GM19372 (cell line): Measurements from ENCODE around the gene SPRYD3.

Source experiments
- ATAC-seq: cut with Tn5 transposase; IDR thresholded peaks from one replicate; pipeline ENCODE4 v1.9.1; 2021; ENCODE audit warnings: mild to moderate bottlenecking, low read depth, moderate library complexity; ENCODE audit not compliant: unreplicated experiment

Gene SPRYD3

GRCh38 chr12:53053218-53054111 is 25.7 kb downstream of the SPRYD3 start:
- ATAC-seq = no peak

DNA sequence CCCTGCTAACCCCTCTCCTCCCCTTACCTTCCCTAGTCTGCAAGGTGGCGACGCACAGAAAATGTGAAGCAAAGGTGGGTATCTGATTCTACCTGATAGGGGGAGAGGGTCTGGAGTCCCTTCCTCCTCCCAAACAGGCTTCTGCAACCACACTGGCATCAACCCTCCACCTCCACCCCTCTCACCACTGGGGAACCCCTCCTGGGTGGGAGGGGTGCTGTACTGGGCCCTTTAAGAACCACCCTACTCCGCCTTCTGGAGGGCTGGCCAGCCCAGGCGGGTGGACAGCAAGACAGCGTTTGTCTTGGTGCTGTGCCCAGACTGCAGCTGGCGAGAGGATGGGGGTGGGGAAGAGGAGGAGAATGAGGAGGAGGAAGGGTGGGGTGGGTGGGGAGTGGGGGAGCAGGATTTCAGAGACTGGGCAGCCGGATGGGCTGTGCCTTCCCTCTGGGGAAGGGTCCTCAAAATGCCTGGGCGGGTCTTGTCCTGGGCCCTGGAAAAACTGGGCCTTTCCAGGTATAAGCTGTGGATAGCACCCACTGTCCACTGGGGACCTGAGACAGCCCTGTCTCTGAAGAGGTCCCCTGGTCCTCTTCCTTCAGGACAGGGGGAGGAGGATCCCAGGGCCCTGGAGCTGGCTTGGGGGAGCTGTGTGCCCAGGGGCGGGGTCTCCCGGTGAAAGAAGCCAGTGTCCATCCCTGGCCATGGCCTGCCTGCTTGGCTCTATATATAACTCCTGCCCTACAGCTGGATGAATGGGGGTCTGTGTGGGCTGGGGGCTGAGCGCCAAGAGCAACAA is 26.6 kb downstream of the SPRYD3 start:
- no peak for ATAC-seq

- no peak for ATAC-seq
These were observed 27.2 kb downstream of the SPRYD3 start for GRCh38 chr12:53051881-53052412.

DNA sequence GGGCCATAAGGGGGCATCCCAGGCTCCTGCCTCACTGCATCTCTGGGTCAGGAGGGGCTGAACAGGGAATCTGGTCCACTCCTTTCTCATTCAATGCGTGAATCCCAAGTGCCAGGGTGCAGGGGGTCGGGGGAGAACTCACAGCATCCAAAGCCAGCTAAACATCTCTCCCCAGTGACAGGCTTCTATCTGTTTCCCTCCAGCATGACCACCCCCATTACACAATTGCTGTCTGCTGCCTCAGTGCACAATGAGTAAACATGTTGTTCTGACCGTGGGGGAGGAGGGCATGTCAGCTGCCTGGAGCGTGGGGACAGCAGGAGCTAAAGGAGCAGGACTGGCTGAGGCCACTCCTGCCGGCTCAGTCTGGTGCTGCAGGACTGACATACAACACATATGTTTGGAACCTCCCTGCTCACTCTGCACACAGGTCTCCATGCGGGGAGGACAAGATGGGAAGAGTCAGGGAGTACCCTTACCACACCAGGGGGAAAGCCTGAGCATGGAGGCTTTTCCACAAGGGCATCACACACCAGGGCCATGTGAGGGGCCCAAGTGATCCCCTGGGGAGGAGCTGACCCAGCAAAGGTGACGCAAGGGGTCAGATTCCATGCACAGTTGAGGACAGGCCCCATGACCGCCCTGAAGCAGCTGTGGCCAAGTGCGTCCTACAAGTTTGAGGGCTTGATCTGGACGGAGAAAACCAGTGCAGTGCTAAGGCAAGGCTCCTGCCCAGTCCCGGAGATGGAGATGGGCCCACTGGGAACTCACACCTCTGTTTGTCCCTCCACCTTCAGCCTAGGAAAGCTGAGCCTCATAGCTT is 27.9 kb downstream of the SPRYD3 start:
- ATAC-seq = no peak

DNA sequence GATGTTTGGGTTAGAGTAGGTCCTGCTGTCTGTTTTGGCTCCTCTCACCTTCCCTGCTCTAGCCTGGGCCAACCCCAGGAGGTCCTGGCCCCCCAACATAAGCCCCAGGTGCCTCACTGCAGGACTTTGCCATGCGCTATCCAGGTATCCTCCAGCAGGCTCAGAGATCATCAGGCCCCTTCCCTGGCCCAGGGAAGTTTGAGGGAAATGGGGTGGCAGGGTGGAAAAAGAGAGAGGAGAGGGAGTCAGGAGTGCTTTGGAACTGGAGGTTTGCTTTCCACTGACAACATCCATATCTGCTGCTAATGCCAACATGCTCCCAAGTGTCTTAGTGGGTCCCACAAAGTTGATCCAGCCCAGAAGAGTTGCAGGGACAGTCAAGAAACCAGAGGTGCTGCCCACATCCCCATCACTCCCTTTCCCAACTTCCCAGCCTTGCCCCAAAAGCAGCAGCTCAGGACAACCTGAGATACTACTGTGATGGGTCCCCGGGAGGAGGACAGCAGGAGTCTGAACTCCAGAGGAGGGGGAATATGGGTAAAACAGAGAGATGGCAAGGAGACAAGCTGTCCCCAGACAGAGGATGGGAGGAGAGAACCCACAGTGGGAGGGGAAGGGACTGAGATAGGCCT is 28.6 kb downstream of the SPRYD3 start:
- ATAC-seq = no peak

GRCh38 chr12:53049571-53050318 is 29.4 kb downstream of the SPRYD3 start, which contains the start of gene TNS2:
TSS of gene TNS2 (plus strand) at chr12:53050065. CDS start at chr12:53050186, 121 bp downstream.
- ATAC-seq = no peak

DNA sequence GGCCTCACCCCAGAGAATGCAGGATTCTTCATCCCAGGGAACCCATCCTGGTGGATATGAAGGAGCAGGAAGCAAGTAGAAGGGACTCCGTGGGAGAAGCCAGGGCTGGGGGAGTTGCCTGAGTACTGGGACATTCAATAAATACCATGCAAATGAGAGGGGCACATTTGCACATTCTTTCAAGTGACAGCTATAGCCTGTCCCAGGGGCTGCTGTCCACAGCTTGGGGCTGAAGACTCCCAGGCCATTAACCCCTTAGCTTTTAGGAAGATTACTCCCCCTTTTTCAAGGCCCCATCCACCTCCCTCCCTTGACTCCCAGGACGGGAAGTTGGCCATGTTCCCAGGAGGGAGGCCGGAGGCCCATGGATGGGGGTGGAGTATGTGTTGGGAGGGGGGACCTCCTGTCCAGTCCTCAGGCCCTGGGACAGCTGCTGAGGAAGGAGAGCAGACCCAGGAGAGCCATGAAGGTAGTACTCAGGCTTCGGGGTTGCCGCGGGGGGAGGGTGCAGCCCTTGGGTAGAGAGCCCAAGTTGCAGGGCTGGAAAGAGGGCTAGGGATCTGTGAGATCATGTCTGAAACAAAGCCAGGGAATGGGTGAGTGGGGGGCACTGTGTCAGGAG is 30.3 kb downstream of the SPRYD3 start:
- no peak for ATAC-seq

DNA sequence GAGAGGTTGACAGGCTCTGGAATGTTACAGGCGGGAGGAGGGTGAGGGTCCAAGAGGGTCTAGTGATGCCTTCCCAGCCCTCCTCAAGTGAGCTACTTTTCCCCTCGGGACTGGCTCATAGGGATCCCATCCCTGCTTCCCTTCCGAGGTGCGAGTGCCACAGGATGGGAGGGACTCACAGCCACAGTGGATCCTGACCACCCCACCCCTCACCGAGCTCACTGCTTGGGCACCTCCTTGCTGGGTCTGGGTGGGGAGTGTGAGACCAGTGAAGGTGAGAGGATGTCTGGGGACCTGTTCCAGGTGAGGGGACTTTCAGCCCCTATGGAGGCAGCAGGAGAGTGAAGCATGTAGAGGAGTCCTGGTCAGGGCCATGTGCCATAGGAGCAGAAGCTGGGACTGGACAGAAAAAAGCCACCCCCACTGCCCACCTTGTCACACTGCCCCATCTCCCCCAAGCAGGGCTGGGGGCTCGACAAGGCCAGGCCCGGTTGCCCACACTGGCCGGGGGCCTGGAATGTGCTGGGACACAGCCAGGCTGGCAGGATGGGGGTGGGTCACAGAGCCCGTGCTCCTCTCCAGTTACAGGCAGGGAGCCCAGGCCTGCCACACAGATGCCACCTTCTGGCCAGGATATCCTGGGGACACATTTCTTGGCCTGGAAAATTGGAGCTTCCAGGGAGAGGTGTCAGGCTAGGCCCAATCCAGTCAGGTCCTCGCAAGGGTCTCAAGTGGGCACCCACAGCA is 31.0 kb downstream of the SPRYD3 start:
- no peak for ATAC-seq

DNA sequence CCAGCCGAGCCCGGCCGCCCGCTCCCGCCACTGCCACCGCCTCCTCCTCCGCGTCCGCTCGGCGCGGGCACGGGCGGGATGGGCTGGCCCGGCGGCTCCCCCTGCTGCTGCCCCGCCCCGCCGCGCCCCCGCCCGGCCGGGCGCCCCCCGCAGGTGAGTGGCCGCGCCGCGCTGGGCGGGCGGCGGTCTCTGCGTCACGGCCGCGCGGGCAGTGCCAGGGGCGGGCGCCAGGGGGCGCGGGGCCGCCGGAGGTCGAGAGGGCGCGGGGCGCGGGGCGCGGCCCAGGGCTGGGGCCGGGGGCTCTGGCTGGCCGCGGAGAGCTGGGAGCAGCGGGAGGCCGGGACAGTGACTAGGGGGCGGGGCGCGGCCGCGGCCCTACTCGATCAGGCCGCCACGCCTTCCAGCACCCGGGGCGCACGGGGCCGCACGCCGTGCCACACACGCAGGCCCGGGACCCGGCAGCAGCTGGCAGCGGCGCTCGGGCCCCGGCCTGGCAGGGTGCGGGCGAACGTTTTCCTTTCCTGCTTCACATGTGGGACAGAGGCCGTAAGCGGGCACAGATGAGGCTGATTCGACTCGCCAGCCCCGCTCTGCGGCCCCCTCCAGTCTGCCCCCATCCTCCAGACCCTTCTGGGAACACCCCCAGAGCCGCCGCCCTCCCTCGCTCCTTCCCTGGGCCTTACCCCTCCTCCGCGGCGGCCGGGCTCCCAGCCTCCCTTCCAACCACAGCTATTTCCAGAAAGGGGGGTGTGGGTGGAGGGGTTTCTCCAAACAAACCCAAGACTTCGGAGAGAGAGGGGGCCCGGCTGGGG is 31.8 kb downstream of the SPRYD3 start:
- ATAC-seq = peak; percentile 65

DNA sequence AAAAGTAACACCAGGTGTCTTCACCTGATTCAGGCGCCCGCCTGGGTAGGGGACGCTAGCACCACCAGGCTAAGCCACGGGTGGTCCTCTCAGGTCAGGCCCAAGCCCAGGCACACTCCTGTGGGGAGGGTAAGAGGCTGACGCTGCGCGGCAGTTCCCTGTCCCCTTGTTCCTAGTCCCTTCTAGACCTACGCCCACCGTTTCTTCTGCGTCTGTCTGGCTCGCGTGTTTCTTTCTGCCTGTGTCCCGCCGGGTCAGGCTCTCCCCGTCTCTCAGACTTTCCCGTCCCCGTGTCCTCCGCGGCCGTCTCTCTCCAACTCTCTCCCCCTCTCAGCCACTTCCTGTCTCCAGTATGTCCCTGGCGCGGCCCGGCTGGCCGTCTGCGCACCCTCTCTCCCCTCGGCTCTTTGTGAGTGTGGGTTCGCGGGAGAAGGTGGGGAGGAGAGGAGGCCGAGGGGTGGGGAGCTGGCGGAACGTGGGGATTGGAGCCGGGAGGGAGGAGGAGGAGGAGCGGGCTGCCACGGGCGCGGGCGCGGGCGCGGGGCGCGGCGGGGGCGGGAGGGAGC is 32.5 kb downstream of the SPRYD3 start:
- ATAC-seq = peak; percentile 30

GRCh38 chr12:53045696-53046045 is 33.5 kb downstream of the SPRYD3 start:
- no peak for ATAC-seq

- ATAC-seq = no peak
These were observed 34.1 kb downstream of the SPRYD3 start for GRCh38 chr12:53044896-53045695.

- ATAC-seq = no peak
These were observed 35.1 kb downstream of the SPRYD3 start for GRCh38 chr12:53044052-53044581.

- no peak for ATAC-seq
These were observed 36.4 kb downstream of the SPRYD3 start for GRCh38 chr12:53042607-53043454.

DNA sequence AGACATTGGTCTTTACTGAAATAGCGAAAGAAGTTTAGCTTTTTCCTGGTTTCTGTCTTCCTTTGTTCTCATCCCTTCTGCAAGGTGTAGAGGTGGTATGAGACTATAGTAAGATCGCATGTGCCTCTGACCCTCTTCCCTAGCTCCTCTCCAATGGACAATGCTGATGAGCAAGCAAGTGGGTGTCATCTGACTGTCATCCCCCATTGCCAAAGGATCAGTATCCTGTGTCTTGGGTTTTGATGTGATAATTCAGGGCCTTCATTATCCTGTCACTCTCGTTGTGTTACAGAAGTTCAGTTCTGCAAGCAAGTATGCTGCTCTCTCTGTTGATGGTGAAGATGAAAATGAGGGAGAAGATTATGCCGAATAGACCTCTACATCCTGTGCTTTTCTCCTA is 39.3 kb downstream of the SPRYD3 start:
- no peak for ATAC-seq
